HG03064 (cell line): ENCODE results near the gene PCBP4.

Source experiments
- ATAC-seq: cut with Tn5 transposase; IDR thresholded peaks from one replicate; pipeline ENCODE4 v1.9.1; 2021; ENCODE audit warnings: low read depth; ENCODE audit not compliant: unreplicated experiment

PCBP4 gene

DNA sequence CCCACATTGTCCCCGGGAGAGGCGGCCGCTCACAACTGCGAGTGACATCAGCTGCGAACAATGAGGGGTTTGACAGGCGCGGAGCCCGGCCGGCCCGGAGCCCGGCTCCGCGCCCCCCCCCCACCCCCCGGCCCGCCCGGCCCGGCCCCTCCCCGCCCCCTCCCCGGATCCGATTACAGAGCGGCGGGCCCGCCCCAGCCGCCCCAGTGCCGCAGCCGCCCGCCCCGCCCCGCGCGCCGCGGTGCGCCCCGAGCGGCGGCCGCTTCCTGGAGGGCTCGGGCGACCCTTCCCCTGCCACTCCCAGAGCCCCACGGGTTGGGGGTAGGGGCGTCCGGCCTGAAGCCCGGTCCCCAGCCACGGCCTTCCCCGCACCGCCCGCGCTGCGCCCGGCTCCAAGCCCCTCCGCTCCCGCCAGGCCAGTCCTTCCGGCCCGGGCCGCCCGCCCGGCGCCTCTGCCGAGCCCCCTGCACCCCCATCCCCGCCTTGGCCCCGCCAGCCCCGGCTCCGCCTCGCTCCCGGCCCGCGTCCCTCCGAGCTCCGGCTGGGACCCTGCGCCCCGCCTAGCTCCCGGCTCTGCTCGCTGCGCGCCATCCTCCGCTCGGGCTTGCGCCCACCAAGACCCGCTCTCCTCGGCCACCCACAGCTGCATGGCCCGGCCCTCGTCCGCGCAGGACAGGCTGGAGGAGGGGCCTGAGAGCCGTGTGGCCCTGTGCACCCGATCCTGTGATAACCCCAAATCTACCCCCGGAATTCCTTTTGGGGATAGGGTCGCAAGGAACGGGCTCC, at the start of gene PCBP4:
Gene PCBP4, minus strand, starts transcription at position 71 of the 786 bp plus-strand sequence. CDS start 6,214 bp downstream, outside the sequence.
- ATAC-seq, result peak; percentile 51

DNA sequence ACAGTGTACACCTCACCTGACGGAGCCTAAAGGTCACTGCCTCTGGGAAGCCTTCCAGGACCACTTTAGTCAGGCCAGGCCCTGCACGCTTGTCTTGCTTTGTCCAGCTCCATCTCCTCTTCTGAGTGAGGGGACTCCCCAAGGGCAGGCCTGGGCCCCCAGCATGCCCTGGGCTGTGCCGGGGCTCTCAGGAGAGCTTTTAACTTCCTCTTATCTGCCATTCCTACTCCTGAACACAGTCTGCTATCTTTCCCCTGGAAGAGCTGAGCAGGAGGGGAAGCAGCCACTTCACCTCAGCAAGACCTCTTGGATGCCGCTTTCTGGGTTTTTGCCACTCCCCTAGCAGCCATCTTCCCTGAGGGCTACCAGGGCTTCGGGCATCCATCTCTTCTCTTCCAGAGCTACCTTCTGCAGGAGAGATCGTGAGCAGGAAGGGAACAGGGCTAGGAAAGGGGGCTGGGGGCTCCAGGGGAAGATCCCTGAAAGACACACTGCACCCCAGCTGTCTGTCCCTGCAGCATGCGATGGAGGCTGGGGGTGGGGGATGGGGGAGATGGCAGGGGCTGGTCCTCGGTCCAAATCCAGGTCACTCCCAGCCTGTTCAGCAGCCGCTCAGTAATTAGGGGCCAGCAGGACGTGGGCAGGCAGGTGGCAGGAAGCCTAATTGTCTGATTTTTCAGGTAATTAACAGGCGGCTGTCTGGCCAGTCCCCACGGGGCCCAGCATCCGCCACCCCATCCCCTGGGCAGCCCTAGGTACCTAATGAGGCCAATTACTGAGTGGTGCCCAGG, 48.4 kb upstream of the PCBP4 start:
- no peak for ATAC-seq

DNA sequence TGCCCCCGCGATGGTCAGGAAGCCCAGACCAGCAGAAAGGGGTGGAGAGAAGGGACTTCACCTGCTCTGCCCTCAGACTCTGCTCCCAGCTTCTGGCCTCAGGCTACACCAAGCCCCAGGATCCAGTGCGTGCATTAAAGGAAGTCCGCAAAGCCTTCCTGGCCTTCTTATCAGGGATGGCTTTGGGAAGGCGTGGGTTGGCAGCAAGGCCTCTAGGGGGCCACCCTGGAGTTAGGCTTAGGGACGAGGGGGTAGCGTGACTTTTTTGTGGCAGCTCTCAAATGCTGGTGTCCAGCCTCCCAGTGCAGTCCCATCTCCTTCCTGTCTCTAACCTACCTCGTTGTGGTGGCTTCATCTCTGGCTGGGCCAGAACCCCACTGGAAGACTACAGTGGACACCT, 47.4 kb upstream of the PCBP4 start:
- no peak for ATAC-seq

DNA sequence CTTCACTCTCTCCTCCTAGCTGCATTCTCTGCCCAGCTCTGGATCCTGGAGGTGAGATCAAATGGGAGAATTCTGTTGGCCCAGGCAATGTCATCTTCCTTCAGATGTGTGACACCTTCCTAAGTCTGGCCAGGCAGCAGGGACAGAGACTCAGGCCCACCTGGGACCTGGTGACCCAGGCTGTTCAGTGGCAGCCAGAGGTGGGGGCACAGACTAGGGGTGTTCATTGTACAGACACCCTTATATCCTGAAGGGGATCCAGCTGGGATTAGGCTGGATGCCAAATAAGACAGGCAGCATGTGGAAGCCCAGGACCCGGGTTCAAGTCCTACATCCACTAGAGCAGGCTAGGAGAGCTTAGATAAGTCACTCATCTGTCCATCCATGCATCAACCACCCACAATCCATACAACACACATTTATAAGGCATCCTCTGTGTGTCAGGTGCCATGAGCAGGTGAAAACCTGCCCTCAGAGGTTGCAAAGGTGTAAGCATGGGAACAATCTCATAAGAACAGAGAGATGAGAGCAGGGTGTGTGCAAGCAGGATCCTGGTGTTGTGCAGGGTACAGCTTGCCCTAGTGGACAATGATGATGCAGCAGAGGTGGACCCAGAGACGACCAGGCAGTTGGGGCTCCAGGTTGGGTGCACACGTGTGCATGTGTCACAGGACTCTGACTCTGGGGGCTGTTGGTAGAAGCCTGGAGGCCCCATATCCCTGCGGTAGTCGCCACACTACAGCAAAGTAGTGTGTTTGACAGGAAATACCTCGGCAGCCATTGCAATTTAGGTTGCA, 46.7 kb upstream of the PCBP4 start:
- no peak for ATAC-seq

DNA sequence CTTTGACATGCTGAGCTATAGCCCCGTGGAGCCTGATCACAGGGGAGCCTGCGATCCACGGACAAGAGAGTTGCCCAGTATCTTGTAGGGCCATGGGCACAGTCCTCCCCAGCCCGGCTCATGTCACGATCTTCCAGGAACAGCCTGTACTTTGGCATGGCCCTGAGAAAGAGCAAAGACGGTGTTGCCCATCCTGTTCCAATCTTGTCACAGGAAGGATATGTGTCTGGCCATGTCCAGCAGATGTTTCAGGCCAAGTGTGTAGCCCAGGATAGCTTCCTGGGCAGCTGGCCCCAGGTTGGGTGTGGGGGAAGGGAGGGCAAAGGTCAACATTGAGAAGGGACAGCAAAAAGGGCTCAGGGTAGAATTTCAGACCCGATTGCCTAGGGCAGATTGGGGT, 45.4 kb upstream of the PCBP4 start:
- ATAC-seq, result no peak

DNA sequence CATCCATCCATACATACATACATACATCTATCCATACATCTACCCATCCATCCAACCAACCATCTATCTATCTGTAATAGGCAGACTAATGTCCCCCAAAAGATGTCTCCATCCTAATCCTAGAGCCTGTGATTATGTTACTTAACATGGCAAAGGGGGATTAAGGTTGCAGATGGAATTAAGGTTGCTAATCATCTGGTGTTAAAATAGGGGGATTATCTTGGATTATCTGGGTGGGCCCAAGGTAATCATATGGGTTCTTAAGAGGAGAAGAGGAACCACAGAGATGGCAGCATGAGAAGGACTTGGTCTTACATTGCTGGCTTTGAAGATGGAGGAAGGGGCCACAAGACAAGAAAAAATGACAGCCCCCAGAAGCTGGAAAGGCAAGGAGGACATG, 43.2 kb upstream of the PCBP4 start:
- ATAC-seq, result no peak

DNA sequence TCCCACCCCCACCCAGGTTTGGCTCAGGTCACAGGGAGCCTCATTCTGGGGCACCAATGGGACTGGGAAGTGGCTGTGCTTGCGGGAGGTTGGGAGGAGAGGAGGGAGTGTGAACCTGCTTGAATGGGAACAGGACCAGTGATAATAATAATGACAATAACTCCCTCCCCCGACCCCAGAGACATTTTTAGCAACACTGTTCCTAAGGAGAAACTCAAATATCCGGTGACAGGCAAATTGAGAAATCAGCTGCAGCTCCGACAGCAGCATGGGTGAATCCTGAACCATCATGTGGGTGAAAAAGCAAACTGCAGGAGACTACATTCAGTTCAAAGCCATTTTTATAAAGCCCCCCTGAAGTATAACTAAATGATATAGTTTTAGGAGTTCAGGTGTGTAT, 40.0 kb upstream of the PCBP4 start:
- no peak for ATAC-seq

DNA sequence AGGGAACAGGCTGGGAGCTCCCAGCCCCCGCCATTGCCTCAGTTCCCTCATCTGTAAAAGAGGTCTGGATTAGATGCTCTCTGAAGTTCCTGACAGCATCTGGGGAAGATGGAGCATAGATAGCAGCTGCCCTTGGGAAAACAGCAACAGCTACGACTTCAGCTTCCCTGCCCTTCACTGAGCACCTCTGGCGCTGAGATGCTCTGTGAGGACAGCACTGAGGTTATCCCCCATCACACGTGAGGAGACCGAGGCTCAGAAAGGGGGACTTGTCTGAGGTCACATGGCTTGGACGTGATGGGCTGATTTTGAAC, 39.5 kb upstream of the PCBP4 start:
- no peak for ATAC-seq

DNA sequence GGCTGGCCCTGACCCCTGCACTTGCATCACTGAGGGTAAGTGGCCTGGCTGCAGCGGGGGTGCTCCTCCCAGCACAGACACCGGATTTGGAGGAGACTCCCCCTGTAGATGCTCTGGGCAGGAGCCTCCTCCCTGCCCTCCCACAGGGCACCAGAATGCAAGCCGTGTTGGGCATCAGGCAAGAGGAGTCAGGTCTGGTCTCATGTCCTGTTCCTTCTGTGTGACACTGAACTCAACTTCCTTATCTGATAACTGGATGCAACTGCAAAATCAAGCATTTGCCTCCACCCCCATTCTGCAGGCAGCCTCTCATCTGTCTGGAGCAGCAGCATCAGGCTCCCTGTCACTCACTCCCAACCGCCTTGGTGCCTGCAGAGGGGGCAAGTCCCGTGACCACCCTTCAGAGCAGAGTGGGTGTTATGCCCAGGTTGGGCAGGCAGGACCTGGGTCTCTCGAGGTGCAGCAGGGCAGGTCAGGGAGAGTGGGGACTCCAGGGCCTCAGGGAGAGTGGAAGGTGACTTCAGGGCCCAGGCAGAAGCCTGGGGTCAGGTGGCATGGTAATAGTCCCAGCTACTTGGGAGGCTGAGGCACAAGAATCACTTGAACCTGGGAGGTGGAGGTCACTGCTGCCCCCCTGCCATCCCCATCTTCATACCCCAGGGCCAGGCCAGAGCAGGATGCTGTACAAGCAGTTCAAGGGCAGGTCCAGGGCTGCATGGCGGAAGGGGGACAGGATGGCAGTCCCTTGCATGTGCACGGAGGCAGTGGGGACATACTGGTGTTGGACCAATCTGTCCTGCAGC, 39.0 kb upstream of the PCBP4 start:
- no peak for ATAC-seq

DNA sequence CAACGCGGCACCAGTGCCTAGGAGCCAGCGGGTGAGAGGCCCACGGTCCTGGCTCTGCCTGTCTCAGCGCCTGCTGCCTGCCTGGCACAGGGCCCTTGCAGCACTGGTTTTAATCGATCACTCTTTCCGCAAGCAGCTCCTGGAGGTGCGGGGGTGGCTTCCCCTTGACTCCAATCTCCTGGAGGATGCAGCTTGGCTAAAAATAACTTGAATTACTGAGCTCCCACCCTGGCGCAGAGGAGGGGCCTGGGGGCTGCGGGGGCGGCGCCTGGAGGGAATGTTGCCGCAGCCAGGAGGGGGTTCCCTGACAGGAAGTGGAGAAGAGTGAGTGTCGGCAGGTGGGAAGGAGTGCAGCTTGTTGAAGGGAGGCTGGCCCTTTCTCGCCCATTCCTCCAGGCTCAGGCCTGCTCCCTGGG, 38.3 kb upstream of the PCBP4 start:
- ATAC-seq, result no peak

DNA sequence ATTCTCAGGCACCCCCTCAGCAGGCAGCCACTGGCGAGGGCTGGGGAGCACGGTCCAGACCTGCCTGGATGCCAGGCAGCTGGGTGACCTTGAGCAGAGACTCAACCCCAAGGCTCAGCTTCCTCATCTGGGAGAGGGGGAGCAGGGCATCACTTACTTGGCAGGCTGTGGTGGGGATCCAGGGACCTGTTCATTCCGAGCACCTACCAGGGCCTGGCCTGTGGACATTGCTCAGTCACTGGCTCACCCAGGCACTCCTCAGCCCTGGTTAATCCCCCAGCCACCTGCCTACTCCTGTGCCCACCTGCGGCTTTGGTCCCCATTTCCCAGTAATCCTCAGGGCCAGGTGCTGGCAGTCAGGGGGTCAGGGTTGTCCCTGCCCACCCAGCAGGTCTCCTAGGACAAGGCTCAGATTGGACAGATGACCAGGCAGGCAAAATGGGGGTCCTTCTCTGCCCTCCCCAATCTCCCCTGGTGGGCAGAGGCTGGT, 37.7 kb upstream of the PCBP4 start:
- ATAC-seq, result no peak

DNA sequence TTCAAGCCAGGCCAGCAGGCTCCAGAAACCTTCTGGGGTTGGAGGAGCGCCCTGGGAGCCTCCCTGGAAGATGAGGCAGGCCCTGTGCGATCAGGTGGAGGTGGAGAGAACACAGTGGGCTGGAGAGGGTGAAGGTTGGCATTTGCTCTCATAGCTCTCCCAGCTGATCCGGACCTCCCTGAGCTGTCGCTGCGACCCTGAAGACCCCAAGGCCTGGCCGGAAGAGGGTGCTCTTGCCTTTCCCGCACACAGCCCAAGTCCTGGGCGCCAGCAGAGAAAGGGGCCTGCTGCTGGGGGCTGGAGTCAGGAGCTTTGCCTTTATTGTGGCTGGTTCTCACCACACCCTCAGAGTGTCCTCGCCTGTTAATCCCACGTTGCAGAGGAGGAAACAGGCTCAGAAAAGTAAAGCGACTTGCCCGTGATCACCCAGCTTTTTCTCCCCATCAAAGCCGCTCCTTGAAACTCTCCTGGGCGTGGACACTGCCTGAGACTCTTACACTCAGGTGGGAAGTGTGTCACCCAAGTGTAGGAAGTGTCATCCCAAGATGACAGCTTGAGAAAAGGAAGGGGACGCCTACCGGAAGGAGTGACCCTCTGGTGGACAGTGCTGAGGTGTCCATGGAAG, 37.0 kb upstream of the PCBP4 start:
- ATAC-seq, result no peak

DNA sequence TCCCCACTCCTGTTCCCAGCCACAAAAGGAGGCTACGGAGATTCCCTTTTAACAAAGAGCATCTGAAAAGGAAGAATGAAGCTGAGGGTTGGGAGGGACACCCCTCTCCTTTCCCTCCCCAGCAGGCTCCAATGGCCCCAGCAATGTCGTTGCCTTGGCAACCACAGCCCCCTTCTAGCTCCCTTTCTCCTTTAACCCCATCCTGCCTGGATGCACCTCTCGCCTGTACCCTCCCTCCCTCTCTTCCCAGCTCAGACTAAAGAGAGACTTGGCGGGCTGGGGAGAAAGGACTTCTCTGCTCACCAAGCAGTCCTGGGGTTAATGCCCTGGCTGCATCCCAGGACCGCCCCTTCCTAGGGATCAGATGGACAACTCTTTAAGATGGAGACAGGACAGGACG, 35.5 kb upstream of the PCBP4 start:
- no peak for ATAC-seq

DNA sequence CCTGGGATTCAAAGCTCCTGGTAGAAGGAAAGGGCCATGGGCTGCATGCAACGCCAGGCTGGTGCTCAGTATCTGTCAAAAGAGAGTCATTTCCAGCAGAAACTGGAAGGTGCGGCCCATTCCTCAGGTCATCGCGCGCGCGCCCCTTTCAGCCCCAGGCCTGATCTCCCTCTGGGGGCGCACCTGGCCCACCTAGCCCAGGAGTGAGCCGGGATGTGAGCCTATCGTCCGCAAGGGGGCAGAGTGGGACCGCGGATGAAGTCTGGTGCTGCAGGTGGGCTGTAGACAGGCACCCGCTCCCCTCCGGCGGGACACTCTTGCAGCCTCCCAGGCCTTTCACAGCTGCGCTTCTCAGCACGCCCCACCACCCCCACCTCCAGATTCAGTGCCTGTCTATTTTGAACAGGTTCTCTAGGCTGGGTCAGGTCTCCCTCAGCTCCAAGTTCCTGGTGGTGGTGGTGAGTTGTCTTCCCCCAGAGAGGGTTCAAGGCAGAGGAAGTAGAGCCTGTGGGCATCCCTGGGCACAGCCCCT, 34.3 kb upstream of the PCBP4 start:
- ATAC-seq, result no peak

DNA sequence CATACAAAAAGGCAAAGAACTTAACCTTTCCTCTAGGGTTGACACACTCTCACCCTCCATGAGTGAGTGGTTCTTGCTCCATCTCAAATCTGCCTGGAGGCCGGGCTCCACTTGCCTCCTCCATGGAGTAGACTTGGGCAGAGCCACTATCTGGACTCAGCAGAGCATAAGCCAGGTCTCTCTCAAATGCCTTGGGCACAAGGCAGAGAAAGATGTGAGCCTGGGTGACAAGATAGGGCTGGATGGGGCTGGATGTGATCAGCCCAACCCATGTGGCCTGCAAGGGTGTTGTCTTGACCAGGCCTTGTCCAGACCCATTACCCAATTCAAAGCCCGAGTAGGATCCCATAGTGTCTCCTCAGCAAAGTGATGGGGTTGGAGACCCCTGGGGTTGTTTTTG, 32.6 kb upstream of the PCBP4 start:
- no peak for ATAC-seq

DNA sequence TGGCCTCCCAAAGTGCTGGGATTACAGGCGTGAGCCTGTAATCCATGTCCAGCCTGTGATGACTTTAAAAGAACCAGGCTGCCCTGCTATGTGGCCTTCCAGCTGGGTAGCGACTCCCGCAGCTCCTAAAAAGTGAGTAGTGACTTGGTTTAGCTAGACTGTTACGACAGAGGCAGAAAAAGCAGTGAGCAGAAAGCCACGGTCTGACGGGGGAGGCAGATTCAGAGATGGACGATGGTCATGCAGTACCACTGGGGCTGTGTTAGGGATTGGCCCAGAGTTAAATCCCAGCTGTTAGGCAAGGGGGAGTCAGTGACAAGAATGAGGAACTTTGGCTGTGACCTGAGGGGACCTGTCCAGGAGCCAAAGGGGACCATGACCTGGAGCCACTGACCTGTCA, 31.5 kb upstream of the PCBP4 start:
- ATAC-seq, result no peak

DNA sequence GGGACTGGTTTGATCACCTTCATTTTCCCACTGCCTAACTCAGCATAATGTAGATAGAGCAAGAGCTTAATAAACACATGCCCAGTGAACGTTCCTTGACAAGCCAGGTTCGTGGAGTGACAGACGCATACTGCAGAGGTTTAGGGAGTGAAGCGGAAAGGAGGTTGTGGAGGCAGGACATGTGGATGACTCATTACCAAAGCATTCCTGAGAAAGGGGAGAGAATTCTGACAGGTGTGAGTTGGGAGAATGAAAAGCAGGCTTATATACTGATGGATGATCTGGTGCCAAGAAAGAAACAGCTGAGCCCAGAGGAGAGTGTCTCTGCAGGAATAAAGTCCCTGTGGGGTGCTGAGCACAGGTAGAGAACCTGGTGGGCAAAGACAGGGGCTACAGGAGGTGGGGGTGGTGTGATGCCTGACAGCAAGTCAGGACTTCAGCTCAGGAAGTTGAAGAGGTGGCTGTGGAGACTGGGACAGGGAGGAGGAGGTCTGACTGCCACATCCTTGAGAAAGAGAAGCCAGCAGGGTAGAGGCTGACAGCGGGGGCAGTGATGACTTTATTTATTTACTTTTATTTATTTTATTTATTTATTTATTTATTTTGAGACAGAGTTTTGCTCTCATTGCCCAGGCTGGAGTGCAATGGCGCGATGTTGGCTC, 30.8 kb upstream of the PCBP4 start:
- ATAC-seq, result no peak

DNA sequence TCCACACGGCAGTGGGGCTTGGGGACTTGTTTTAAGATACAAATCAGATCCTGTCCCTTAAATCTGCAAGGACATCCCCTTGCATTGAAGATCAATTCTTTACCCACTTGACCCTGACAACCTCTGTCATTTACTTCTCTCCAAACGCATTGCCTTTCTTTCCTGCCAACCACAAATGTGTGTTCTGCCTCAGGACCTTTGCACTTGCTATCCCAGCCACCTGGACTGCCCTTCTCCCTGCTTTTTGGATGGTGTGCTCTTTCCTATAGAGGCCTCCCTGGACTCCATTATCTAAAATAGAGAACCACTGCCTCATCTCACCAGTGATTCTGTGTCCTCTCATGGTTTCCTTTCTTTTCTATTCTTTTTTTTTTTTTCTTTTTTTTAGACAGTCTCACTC, 29.9 kb upstream of the PCBP4 start:
- no peak for ATAC-seq
